WTC11 (cell line): ENCODE data around the gene ADGRG3. TPM values are rescaled to one million over a fixed set of nuclear protein-coding genes. Genes with fewer than 3 reads are reported as not detected.

Source experiments
- ARID4B ChIP-seq: sonication (generic); formaldehyde crosslinking; IDR thresholded peaks from 2 replicates; pipeline ENCODE4 v1.8.0; 2023; ENCODE audit warnings: missing genetic modification reagents, mild to moderate bottlenecking, borderline replicate concordance
- CDX4 ChIP-seq: fragments of 250-450 bp; sonication (Bioruptor Pico); IDR thresholded peaks from 2 replicates; pipeline ENCODE4 v1.9.0; 2021; ENCODE audit warnings: moderate library complexity, mild to moderate bottlenecking, inconsistent platforms, borderline replicate concordance
- SMAD3 ChIP-seq: sonication (generic); formaldehyde crosslinking; IDR thresholded peaks from 2 replicates; pipeline ENCODE4 v1.8.0; 2022; ENCODE audit warnings: missing genetic modification reagents, mild to moderate bottlenecking, borderline replicate concordance
- STAT6 ChIP-seq: sonication (generic); formaldehyde crosslinking; conservative IDR thresholded peaks from 2 replicates; pipeline ENCODE4 v1.8.1; 2023; ENCODE audit warnings: mild to moderate bottlenecking, low read depth, missing genetic modification reagents, moderate library complexity
- ZNF138 ChIP-seq: sonication (generic); formaldehyde crosslinking; conservative IDR thresholded peaks from 2 replicates; pipeline ENCODE4 v1.8.1; 2022; ENCODE audit warnings: mild to moderate bottlenecking, moderate library complexity, missing genetic modification reagents
- total RNA-seq: library from RNA; stranded (reverse); gene quantifications from 3 replicates; pipeline ENCODE4 v1.2.3, GENCODE V29; 2021

Gene ADGRG3
- total RNA-seq, 1 experiment from 2014 or later, result 0.44 TPM

- TF ChIP-seq STAT6 (CRISPR knock-in tag) (no peak), CDX4 (CRISPR knock-in tag) (no peak), ARID4B (no peak), ZNF138 (CRISPR knock-in tag) (no peak), SMAD3 (CRISPR knock-in tag) (no peak)
Observed at GRCh38 chr16:57738844-57739243, 70.7 kb downstream of the ADGRG3 start (continued).

Other genes starting within 250 kb of the ADGRG3 start
- 85.9 to 94.7 TPM (median 87.9 TPM) in 3 replicates for gene CIAPIN1, start 220.9 kb upstream of the ADGRG3 start, total RNA-seq
- 39.2 to 40.2 TPM (median 39.8 TPM) in 3 replicates for gene COQ9, start 220.8 kb upstream of the ADGRG3 start, total RNA-seq
- gene POLR2C, start 205.6 kb upstream of the ADGRG3 start, total RNA-seq, result 67.9 to 75.4 TPM (median 67.9 TPM) in 3 replicates
- 21.8 to 25.0 TPM (median 21.9 TPM) in 3 replicates for gene DOK4, start 181.8 kb upstream of the ADGRG3 start, total RNA-seq
- 5.2 to 7.1 TPM (median 6.8 TPM) in 3 replicates for gene CCDC102A, start 131.7 kb upstream of the ADGRG3 start, total RNA-seq
- gene ADGRG5, start 125.7 kb upstream of the ADGRG3 start, total RNA-seq, result 9.1 to 9.9 TPM (median 9.5 TPM) in 3 replicates
- 1.7 to 2.6 TPM (median 2.0 TPM) in 3 replicates for gene ADGRG1, start 39.7 kb upstream of the ADGRG3 start, total RNA-seq
- gene DRC7, start 26.5 kb downstream of the ADGRG3 start, total RNA-seq, result 0.16 to 0.37 TPM in 2 of 3 replicates, not detected in the other
- 38.7 to 60.4 TPM (median 41.0 TPM) in 3 replicates for gene KATNB1, start 67.5 kb downstream of the ADGRG3 start, total RNA-seq
- gene KIFC3, start 134.2 kb downstream of the ADGRG3 start, total RNA-seq, result 9.2 to 11.6 TPM (median 10.0 TPM) in 3 replicates